Neural cell (in vitro differentiated cells): Measurements from ENCODE around the gene CASZ1. TPM values are rescaled to one million over a fixed set of nuclear protein-coding genes. Genes with fewer than 3 reads are reported as not detected.

Experiments used
- H2AFZ ChIP-seq: fragments of 200-600, 300-800 bp; sonication (generic), shearing (Covaris generic); 2 replicates; pipeline ENCODE4 v1.6.0; 2014; ENCODE audit warnings: low read depth, mild to moderate bottlenecking, antibody characterized with exemption, low read length, moderate library complexity
- H3F3A ChIP-seq: fragments of 200-600 bp; shearing (Covaris generic); 2 replicates; pipeline ENCODE4 v1.6.1; 2016; ENCODE audit warnings: mild to moderate bottlenecking, moderate library complexity, mixed read lengths, antibody characterized with exemption, low read length; ENCODE audit not compliant: insufficient read depth, poor library complexity, severe bottlenecking
- H3K27ac ChIP-seq: fragments of 200-600, 300-800 bp; sonication (generic), shearing (Covaris generic); 2 replicates; pipeline ENCODE4 v1.5.1; 2014; ENCODE audit warnings: mild to moderate bottlenecking, low read length, moderate library complexity
- H3K27me3 ChIP-seq: fragments of 300-800, 200-600 bp; sonication (generic), shearing (Covaris generic); 2 replicates; pipeline ENCODE4 v1.6.0; 2014; ENCODE audit warnings: mild to moderate bottlenecking, low read depth, low read length, moderate library complexity; ENCODE audit not compliant: insufficient read depth
- H3K36me3 ChIP-seq: fragments of 300-800, 200-600 bp; sonication (generic), shearing (Covaris generic); 2 replicates; pipeline ENCODE4 v1.5.1; 2014; ENCODE audit warnings: mild to moderate bottlenecking, antibody characterized with exemption, low read length, moderate library complexity; ENCODE audit not compliant: insufficient read depth
- H3K4me2 ChIP-seq: fragments of 300-800, 200-600 bp; sonication (generic), shearing (Covaris generic); 2 replicates; pipeline ENCODE4 v1.6.0; 2014; ENCODE audit warnings: mild to moderate bottlenecking, low read length
- H3K4me3 ChIP-seq: fragments of 300-800, 200-600 bp; sonication (generic), shearing (Covaris generic); 2 replicates; pipeline ENCODE4 v1.5.1; 2014; ENCODE audit warnings: mild to moderate bottlenecking, low read length, moderate library complexity
- H3K79me2 ChIP-seq: fragments of 200-600 bp; shearing (Covaris generic); replicated peaks from 2 replicates; pipeline ENCODE4 v1.6.0; 2014; ENCODE audit warnings: mild to moderate bottlenecking, low read length, moderate library complexity; ENCODE audit not compliant: insufficient read depth
- H3K9ac ChIP-seq: fragments of 300-800, 200-600 bp; sonication (generic), shearing (Covaris generic); 2 replicates; pipeline ENCODE4 v1.6.1; 2016; ENCODE audit warnings: mild to moderate bottlenecking, low read length, mixed read lengths
- H3K9me2 ChIP-seq: fragments of 200-600 bp; shearing (Covaris generic); 2 replicates; pipeline ENCODE4 v1.6.1; 2016; ENCODE audit warnings: mild to moderate bottlenecking, low read length, mixed read lengths; ENCODE audit not compliant: insufficient read depth
- H3K9me3 ChIP-seq: fragments of 200-600, 300-800 bp; sonication (generic), shearing (Covaris generic); 2 replicates; pipeline ENCODE4 v1.6.1; 2016; ENCODE audit warnings: mild to moderate bottlenecking, mixed run types, low read length, moderate library complexity, mixed read lengths
- H4K20me1 ChIP-seq: fragments of 200-600 bp; shearing (Covaris generic); 2 replicates; pipeline ENCODE4 v1.6.1; 2016; ENCODE audit warnings: mild to moderate bottlenecking, mixed run types; ENCODE audit not compliant: insufficient read depth
- EP300 ChIP-seq: fragments of 450-650 bp; conservative IDR thresholded peaks from 2 replicates; pipeline ENCODE4 v1.6.1; 2014; ENCODE audit warnings: antibody characterized with exemption, mild to moderate bottlenecking, moderate library complexity; ENCODE audit not compliant: poor library complexity, severe bottlenecking
- EZH2 ChIP-seq: fragments of 200-600, 300-800 bp; shearing (Covaris generic), sonication (generic); IDR thresholded peaks from 2 replicates; pipeline ENCODE4 v1.6.1; 2014; ENCODE audit warnings: antibody characterized with exemption, low read length, borderline replicate concordance, mild to moderate bottlenecking; ENCODE audit not compliant: insufficient read depth, poor library complexity, severe bottlenecking
- MXI1 ChIP-seq: fragments of 450-650 bp; conservative IDR thresholded peaks from 2 replicates; pipeline ENCODE4 v1.6.1; 2014; ENCODE audit warnings: antibody characterized with exemption, mild to moderate bottlenecking; ENCODE audit not compliant: poor library complexity, severe bottlenecking
- POLR2AphosphoS5 ChIP-seq: IDR thresholded peaks from 2 replicates; pipeline ENCODE4 v1.6.1; 2012
- RAD21 ChIP-seq: fragments of 450-650 bp; conservative IDR thresholded peaks from 2 replicates; pipeline ENCODE4 v1.6.1; 2014; ENCODE audit warnings: antibody characterized with exemption, mild to moderate bottlenecking, moderate library complexity
- SMC3 ChIP-seq: fragments of 450-650 bp; conservative IDR thresholded peaks from 2 replicates; pipeline ENCODE4 v1.6.1; 2014; ENCODE audit warnings: antibody characterized with exemption, mild to moderate bottlenecking, moderate library complexity; ENCODE audit not compliant: poor library complexity
- TAF1 ChIP-seq: IDR thresholded peaks from 2 replicates; pipeline ENCODE4 v1.6.1; 2012; ENCODE audit warnings: low read depth
- polyA plus RNA-seq: library from polyadenylated mRNA; depleted of rRNA; stranded (reverse); fragments of >200 nt; gene quantifications from 2 replicates; pipeline ENCODE4 v1.2.3, GENCODE V29; 2014
- TF ChIP-seq, protein P1 (sequence below): fragments of 450-650 bp; IDR thresholded peaks from 2 replicates; pipeline ENCODE4 v1.5.1; 2014; ENCODE audit warnings: antibody characterized with exemption, mild to moderate bottlenecking, moderate library complexity; ENCODE audit not compliant: poor library complexity, severe bottlenecking
- TF ChIP-seq, protein P2 (sequence below): IDR thresholded peaks from 2 replicates; pipeline ENCODE4 v1.6.1; 2012; ENCODE audit warnings: borderline replicate concordance

Gene CASZ1
- polyA plus RNA-seq, 1 donor from 2014 or later, result 0.27 TPM

DNA sequence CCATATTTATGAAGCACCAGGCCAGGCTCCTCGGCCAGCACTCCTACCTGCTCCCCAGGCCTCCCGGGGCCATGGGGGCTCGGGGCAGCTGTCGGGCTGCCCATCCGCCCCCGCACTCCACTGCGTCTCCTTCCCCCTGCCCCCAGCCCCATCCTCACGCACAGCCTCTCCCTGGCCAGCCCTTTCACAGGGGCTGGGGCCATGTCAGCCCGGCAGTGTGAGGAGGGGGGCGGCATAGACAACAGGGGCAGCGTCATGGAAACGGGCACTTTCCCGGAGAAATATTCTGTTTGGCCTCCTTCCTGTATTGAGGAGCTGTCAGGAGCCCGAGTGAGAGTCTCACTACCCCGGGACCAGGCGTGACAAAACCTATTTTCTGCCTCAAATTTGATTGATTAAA lies 87.3 kb downstream of the CASZ1 start:
- Histone ChIP-seq H3K79me2 (no peaks in the 10 kb centered on the region), H2AFZ (no peak overlapping the region), H3K9me2 (no peaks in the 10 kb centered on the region), H3K9ac (no peak overlapping the region), H3K9me3 (no peaks in the 10 kb centered on the region), H3K27ac (no peak overlapping the region), H3K27me3 (peaks cover 10% of the 10 kb centered on the region), H3K36me3 (no peaks in the 10 kb centered on the region), H4K20me1 (no peaks in the 10 kb centered on the region), H3F3A (no peaks in the 10 kb centered on the region), H3K4me2 (no peak overlapping the region), H3K4me3 (no peak overlapping the region)
- TF ChIP-seq, protein P1, sequence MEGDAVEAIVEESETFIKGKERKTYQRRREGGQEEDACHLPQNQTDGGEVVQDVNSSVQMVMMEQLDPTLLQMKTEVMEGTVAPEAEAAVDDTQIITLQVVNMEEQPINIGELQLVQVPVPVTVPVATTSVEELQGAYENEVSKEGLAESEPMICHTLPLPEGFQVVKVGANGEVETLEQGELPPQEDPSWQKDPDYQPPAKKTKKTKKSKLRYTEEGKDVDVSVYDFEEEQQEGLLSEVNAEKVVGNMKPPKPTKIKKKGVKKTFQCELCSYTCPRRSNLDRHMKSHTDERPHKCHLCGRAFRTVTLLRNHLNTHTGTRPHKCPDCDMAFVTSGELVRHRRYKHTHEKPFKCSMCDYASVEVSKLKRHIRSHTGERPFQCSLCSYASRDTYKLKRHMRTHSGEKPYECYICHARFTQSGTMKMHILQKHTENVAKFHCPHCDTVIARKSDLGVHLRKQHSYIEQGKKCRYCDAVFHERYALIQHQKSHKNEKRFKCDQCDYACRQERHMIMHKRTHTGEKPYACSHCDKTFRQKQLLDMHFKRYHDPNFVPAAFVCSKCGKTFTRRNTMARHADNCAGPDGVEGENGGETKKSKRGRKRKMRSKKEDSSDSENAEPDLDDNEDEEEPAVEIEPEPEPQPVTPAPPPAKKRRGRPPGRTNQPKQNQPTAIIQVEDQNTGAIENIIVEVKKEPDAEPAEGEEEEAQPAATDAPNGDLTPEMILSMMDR, result no peak
- TF ChIP-seq EZH2 (no peak), MXI1 (no peak), TAF1 (no peak), SMC3 (no peak), POLR2AphosphoS5 (no peak), EP300 (no peak), RAD21 (no peak)
- TF ChIP-seq, protein P2, sequence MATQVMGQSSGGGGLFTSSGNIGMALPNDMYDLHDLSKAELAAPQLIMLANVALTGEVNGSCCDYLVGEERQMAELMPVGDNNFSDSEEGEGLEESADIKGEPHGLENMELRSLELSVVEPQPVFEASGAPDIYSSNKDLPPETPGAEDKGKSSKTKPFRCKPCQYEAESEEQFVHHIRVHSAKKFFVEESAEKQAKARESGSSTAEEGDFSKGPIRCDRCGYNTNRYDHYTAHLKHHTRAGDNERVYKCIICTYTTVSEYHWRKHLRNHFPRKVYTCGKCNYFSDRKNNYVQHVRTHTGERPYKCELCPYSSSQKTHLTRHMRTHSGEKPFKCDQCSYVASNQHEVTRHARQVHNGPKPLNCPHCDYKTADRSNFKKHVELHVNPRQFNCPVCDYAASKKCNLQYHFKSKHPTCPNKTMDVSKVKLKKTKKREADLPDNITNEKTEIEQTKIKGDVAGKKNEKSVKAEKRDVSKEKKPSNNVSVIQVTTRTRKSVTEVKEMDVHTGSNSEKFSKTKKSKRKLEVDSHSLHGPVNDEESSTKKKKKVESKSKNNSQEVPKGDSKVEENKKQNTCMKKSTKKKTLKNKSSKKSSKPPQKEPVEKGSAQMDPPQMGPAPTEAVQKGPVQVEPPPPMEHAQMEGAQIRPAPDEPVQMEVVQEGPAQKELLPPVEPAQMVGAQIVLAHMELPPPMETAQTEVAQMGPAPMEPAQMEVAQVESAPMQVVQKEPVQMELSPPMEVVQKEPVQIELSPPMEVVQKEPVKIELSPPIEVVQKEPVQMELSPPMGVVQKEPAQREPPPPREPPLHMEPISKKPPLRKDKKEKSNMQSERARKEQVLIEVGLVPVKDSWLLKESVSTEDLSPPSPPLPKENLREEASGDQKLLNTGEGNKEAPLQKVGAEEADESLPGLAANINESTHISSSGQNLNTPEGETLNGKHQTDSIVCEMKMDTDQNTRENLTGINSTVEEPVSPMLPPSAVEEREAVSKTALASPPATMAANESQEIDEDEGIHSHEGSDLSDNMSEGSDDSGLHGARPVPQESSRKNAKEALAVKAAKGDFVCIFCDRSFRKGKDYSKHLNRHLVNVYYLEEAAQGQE, result no peak

DNA sequence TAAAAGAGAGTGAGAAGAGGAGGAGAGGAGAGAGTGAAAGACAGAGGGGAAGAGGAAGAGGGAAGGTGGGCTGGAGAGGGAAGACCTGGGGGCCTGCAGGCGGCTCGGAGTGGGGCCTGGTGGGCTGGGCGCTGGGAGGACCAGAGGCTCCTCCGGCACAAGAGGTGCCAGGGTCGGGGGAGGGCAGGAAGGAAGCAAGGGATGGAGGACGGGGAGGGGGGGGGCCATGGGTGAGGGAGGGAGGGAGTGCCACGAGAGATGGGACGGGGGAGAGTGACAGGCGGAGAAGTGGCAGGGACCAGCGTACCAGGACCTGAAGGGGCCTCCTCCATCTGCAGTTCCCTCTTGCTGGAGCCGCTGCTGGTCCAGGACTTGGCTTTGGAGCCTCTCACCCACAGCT lies 87.7 kb downstream of the CASZ1 start:
- Histone ChIP-seq H3K27ac (no peak overlapping the region), H3K4me2 (no peak overlapping the region)
- TF ChIP-seq RAD21, result no peak
- no peak for TF ChIP-seq EP300
- TF ChIP-seq TAF1, result no peak
- TF ChIP-seq SMC3, result no peak
- TF ChIP-seq, protein P1, result no peak
- TF ChIP-seq EZH2, result no peak
- TF ChIP-seq MXI1, result no peak
- TF ChIP-seq POLR2AphosphoS5, result no peak
- TF ChIP-seq, protein P2, result no peak

More for the DNA sequence above, 87.7 kb downstream of the CASZ1 start:
- Histone ChIP-seq H4K20me1 (no peaks in the 10 kb centered on the region), H3K36me3 (no peaks in the 10 kb centered on the region), H3K9ac (no peak overlapping the region), H3K4me3 (no peak overlapping the region), H3K9me3 (no peaks in the 10 kb centered on the region), H3K27me3 (peaks cover 14% of the 10 kb centered on the region), H3K9me2 (no peaks in the 10 kb centered on the region), H2AFZ (no peak overlapping the region), H3F3A (no peaks in the 10 kb centered on the region), H3K79me2 (no peaks in the 10 kb centered on the region)
